Measurements from ENCODE around the gene NDUFAF4.
A peak's percentile ranks its signal among the peaks of the same experiment; 100 is the strongest.
"Not testable (repeated sequence)": the region's sequence is repeated elsewhere in the genome, so short reads cannot be mapped to it uniquely, and the experiment has no call there.

The NDUFAF4 gene

GRCh38 chr6:96899019-96899418 lies 1.3 kb upstream of the NDUFAF4 start:
- DNase-seq (ENCODE audit: low spot score) = peak; percentile 58

- DNase-seq (ENCODE audit: low spot score) = no peak
Measured at GRCh38 chr6:96898241-96898851, 655 bp upstream of the NDUFAF4 start.

GRCh38 chr6:96889146-96889545 lies 8.5 kb downstream of the NDUFAF4 start:
- DNase-seq (ENCODE audit: low spot score) = no peak

GRCh38 chr6:96888745-96889144 lies 8.9 kb downstream of the NDUFAF4 start:
- DNase-seq (ENCODE audit: low spot score) = no peak

GRCh38 chr6:96886519-96886918 lies 11.2 kb downstream of the NDUFAF4 start:
- DNase-seq (ENCODE audit: low spot score) = no peak

GRCh38 chr6:96885187-96885631 lies 12.5 kb downstream of the NDUFAF4 start:
- DNase-seq (ENCODE audit: low spot score) = not testable (repeated sequence)

- DNase-seq (ENCODE audit: low spot score) = no peak
Measured at GRCh38 chr6:96878143-96878542, 19.5 kb downstream of the NDUFAF4 start.

- DNase-seq (ENCODE audit: low spot score) = no peak
Measured at GRCh38 chr6:96876886-96877545, 20.7 kb downstream of the NDUFAF4 start.

- no peak for DNase-seq (ENCODE audit: low spot score)
Measured at GRCh38 chr6:96872976-96873375, 24.7 kb downstream of the NDUFAF4 start.

GRCh38 chr6:96865055-96865405 lies 32.7 kb downstream of the NDUFAF4 start:
- no peak for DNase-seq (ENCODE audit: low spot score)

- no peak for DNase-seq (ENCODE audit: low spot score)
Measured at GRCh38 chr6:96864216-96865054, 33.3 kb downstream of the NDUFAF4 start.

GRCh38 chr6:96862560-96862959 lies 35.1 kb downstream of the NDUFAF4 start:
- no peak for DNase-seq (ENCODE audit: low spot score)

GRCh38 chr6:96861588-96861987 lies 36.1 kb downstream of the NDUFAF4 start:
- no peak for DNase-seq (ENCODE audit: low spot score)

- DNase-seq (ENCODE audit: low spot score) = no peak
Measured at GRCh38 chr6:96856856-96857255, 40.8 kb downstream of the NDUFAF4 start.

GRCh38 chr6:96853083-96853482 lies 44.6 kb downstream of the NDUFAF4 start:
- DNase-seq (ENCODE audit: low spot score) = no peak

GRCh38 chr6:96852605-96853004 lies 45.1 kb downstream of the NDUFAF4 start:
- DNase-seq (ENCODE audit: low spot score) = no peak

- no peak for DNase-seq (ENCODE audit: low spot score)
Measured at GRCh38 chr6:96851858-96852257, 45.8 kb downstream of the NDUFAF4 start.

- no peak for DNase-seq (ENCODE audit: low spot score)
Measured at GRCh38 chr6:96849615-96850014, 48.1 kb downstream of the NDUFAF4 start.

- DNase-seq (ENCODE audit: low spot score) = no peak
Measured at GRCh38 chr6:96844530-96844929, 53.2 kb downstream of the NDUFAF4 start.

- DNase-seq (ENCODE audit: low spot score) = no peak
Measured at GRCh38 chr6:96841345-96841744, 56.3 kb downstream of the NDUFAF4 start.

Measured in COLO829 (cell line).